Measurements from ENCODE around the gene TP53RK.

Gene TP53RK

GRCh38 chr20:46701986-46702385 lies 12.7 kb upstream of the TP53RK start:
- Histone ChIP-seq H3K4me1 (ENCODE audit: low read length) (no peaks in the 10 kb centered on the region), H3K36me3 (replicated peaks; ENCODE audit: low read depth, low read length) (no peaks in the 10 kb centered on the region), H3K4me2 (ENCODE audit: low read length) (no peak overlapping the region), H3K27ac (ENCODE audit: low read length) (no peak overlapping the region), H3K79me2 (ENCODE audit: low read length) (no peaks in the 10 kb centered on the region), H2AFZ (ENCODE audit: low read depth, low read length) (no peak overlapping the region), H4K20me1 (ENCODE audit: insufficient read depth, low read length) (no peaks in the 10 kb centered on the region), H3K9ac (ENCODE audit: low read length) (no peak overlapping the region), H3K27me3 (ENCODE audit: low read depth, low read length) (peaks cover 26% of the 10 kb centered on the region), H3K4me3 (ENCODE audit: low read length) (no peak overlapping the region), H3K9me3 (ENCODE audit: insufficient read depth, low read length) (peaks cover 7% of the 10 kb centered on the region)
- no peak for TF ChIP-seq CTCF (IDR thresholded peaks at IDR 0.05; ENCODE audit: low read depth, low read length)
- TF ChIP-seq EZH2phosphoT487 (IDR thresholded peaks at IDR 0.05; ENCODE audit: low read depth): no peak

- H3K9me3 ChIP-seq (ENCODE audit: insufficient read depth, low read length): peaks cover 7% of the 10 kb centered on the region
- H3K36me3 ChIP-seq (replicated peaks; ENCODE audit: low read depth, low read length): no peaks in the 10 kb centered on the region
- H3K9ac ChIP-seq (ENCODE audit: low read length): no peak overlapping the region
- no peak overlapping the region for H3K4me2 ChIP-seq (ENCODE audit: low read length)
- H3K4me1 ChIP-seq (ENCODE audit: low read length): no peaks in the 10 kb centered on the region
- no peaks in the 10 kb centered on the region for H4K20me1 ChIP-seq (ENCODE audit: insufficient read depth, low read length)
- no peak overlapping the region for H2AFZ ChIP-seq (ENCODE audit: low read depth, low read length)
- no peak for TF ChIP-seq EZH2phosphoT487 (IDR thresholded peaks at IDR 0.05; ENCODE audit: low read depth)
- no peak for TF ChIP-seq CTCF (IDR thresholded peaks at IDR 0.05; ENCODE audit: low read depth, low read length)
- H3K79me2 ChIP-seq (ENCODE audit: low read length): no peaks in the 10 kb centered on the region
- no peak overlapping the region for H3K27ac ChIP-seq (ENCODE audit: low read length)
- no peak overlapping the region for H3K4me3 ChIP-seq (ENCODE audit: low read length)
- peaks cover 26% of the 10 kb centered on the region for H3K27me3 ChIP-seq (ENCODE audit: low read depth, low read length)
These were observed 12.3 kb upstream of the TP53RK start for GRCh38 chr20:46701556-46701955.

GRCh38 chr20:46701057-46701456 lies 11.8 kb upstream of the TP53RK start:
- H3K27ac ChIP-seq (ENCODE audit: low read length): no peak overlapping the region
- H4K20me1 ChIP-seq (ENCODE audit: insufficient read depth, low read length): no peaks in the 10 kb centered on the region
- TF ChIP-seq CTCF (IDR thresholded peaks at IDR 0.05; ENCODE audit: low read depth, low read length) (no peak), EZH2phosphoT487 (IDR thresholded peaks at IDR 0.05; ENCODE audit: low read depth) (no peak)
- no peaks in the 10 kb centered on the region for H3K4me1 ChIP-seq (ENCODE audit: low read length)
- no peak overlapping the region for H2AFZ ChIP-seq (ENCODE audit: low read depth, low read length)
- H3K79me2 ChIP-seq (ENCODE audit: low read length): no peaks in the 10 kb centered on the region
- no peak overlapping the region for H3K4me2 ChIP-seq (ENCODE audit: low read length)
- H3K9ac ChIP-seq (ENCODE audit: low read length): no peak overlapping the region
- H3K36me3 ChIP-seq (replicated peaks; ENCODE audit: low read depth, low read length): no peaks in the 10 kb centered on the region
- no peak overlapping the region for H3K4me3 ChIP-seq (ENCODE audit: low read length)
- peaks cover 26% of the 10 kb centered on the region for H3K27me3 ChIP-seq (ENCODE audit: low read depth, low read length)
- H3K9me3 ChIP-seq (ENCODE audit: insufficient read depth, low read length): peaks cover 7% of the 10 kb centered on the region

- no peaks in the 10 kb centered on the region for H4K20me1 ChIP-seq (ENCODE audit: insufficient read depth, low read length)
- H3K27me3 ChIP-seq (ENCODE audit: low read depth, low read length): peaks cover 22% of the 10 kb centered on the region
- TF ChIP-seq CTCF (IDR thresholded peaks at IDR 0.05; ENCODE audit: low read depth, low read length) (no peak), EZH2phosphoT487 (IDR thresholded peaks at IDR 0.05; ENCODE audit: low read depth) (no peak)
- H3K79me2 ChIP-seq (ENCODE audit: low read length): no peaks in the 10 kb centered on the region
- H2AFZ ChIP-seq (ENCODE audit: low read depth, low read length): no peak overlapping the region
- H3K4me3 ChIP-seq (ENCODE audit: low read length): no peak overlapping the region
- H3K9me3 ChIP-seq (ENCODE audit: insufficient read depth, low read length): peaks cover 3% of the 10 kb centered on the region
- no peak overlapping the region for H3K9ac ChIP-seq (ENCODE audit: low read length)
- no peaks in the 10 kb centered on the region for H3K4me1 ChIP-seq (ENCODE audit: low read length)
- H3K27ac ChIP-seq (ENCODE audit: low read length): no peak overlapping the region
- H3K4me2 ChIP-seq (ENCODE audit: low read length): no peak overlapping the region
- no peaks in the 10 kb centered on the region for H3K36me3 ChIP-seq (replicated peaks; ENCODE audit: low read depth, low read length)
These were observed 11.2 kb upstream of the TP53RK start for GRCh38 chr20:46700481-46700880.
